Mammary epithelial cell (primary cell): Measurements from ENCODE around the gene IL10.

Experiments
- CTCF ChIP-seq, 2 donors: IDR thresholded peaks in 1 of 2; conservative IDR thresholded peaks in 1 of 2; 2 replicates each; pipeline ENCODE4 v1.5.1; 2011 to 2012; ENCODE audit warnings: inconsistent platforms in 2 of 2, low read length in 2 of 2, mild to moderate bottlenecking in 2 of 2, control low read depth in 1 of 2, low read depth in 1 of 2; ENCODE audit not compliant: insufficient read depth in 1 of 2; ENCODE audit errors: extremely low read depth in 1 of 2
- EZH2 ChIP-seq: IDR thresholded peaks from 2 replicates; pipeline ENCODE4 v1.6.1; 2012; ENCODE audit warnings: low read length, inconsistent platforms, borderline replicate concordance

GRCh38 chr1:206757524-206758266 lies 14.6 kb downstream of the IL10 start:
- TF ChIP-seq CTCF (conservative IDR thresholded peaks at IDR 0.05 in 1 of 2, IDR thresholded peaks at IDR 0.05 in 1 of 2; ENCODE audit: extremely low read depth in 1 of 2, insufficient read depth in 1 of 2, low read depth in 1 of 2, low read length in 2 of 2) (no peak), EZH2 (no peak)
